Measurements from ENCODE around the gene PEX13.
"Not testable (repeated sequence)": the region's sequence is repeated elsewhere in the genome, so short reads cannot be mapped to it uniquely, and the experiment has no call there.

The PEX13 gene

DNA sequence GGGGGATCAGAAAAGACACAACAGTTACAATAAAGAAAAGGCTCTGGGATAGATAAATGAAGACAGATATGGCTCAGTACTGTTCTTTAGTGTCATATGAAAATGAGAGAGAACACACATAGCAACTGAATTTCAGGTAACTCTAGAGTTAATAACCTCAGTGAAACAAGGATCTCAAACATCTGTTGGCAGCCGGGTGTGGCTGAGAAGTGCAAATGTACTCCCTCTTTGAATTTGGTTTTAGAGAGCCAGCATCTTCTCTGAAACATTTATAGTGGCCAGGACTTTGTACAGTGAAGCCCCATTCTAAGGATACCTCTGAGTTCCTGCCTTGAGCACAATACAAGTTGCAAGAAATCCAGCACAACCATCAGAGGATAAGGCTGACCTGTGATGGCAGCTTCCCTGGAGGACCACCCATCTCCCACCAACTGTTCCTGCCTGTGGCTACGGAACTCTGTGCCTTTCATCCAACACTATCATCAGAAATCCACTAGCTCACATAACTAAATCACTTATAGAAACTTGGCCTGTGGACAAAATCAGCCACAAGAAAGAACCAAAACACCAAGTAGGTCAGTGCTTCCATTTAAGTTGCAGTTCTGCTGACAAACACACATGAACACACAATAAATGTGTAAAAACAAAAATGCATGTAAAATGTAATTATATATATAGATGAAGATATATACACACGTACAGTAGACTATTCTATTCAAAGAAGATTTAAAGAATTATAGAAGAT is 37.3 kb upstream of the PEX13 start:
- Histone ChIP-seq H3K36me3 (ENCODE audit: insufficient read depth) (no peaks in the 10 kb centered on the region), H3K9ac (no peak overlapping the region), H2AFZ (ENCODE audit: low read depth) (no peak overlapping the region; the same call in 1 of the 2 replicates), H4K20me1 (ENCODE audit: insufficient read depth) (no peaks in the 10 kb centered on the region), H3K27ac (peak overlapping the region; percentile 24; the same call in 1 of the 2 replicates), H3K4me2 (peak overlapping the region; percentile 55), H3K4me1 (ENCODE audit: low read depth, poor library complexity, severe bottlenecking) (peaks cover 37% of the 10 kb centered on the region), H3K79me2 (ENCODE audit: insufficient read depth, low read depth) (no peaks in the 10 kb centered on the region), H3K4me3 (IDR thresholded peaks at IDR 0.05; ENCODE audit: insufficient read depth, low read depth, low read length) (no peak overlapping the region), H3K27me3 (ENCODE audit: insufficient read depth, low read depth) (no peaks in the 10 kb centered on the region)
- TF ChIP-seq, protein P1, sequence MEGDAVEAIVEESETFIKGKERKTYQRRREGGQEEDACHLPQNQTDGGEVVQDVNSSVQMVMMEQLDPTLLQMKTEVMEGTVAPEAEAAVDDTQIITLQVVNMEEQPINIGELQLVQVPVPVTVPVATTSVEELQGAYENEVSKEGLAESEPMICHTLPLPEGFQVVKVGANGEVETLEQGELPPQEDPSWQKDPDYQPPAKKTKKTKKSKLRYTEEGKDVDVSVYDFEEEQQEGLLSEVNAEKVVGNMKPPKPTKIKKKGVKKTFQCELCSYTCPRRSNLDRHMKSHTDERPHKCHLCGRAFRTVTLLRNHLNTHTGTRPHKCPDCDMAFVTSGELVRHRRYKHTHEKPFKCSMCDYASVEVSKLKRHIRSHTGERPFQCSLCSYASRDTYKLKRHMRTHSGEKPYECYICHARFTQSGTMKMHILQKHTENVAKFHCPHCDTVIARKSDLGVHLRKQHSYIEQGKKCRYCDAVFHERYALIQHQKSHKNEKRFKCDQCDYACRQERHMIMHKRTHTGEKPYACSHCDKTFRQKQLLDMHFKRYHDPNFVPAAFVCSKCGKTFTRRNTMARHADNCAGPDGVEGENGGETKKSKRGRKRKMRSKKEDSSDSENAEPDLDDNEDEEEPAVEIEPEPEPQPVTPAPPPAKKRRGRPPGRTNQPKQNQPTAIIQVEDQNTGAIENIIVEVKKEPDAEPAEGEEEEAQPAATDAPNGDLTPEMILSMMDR (conservative IDR thresholded peaks at IDR 0.05; ENCODE audit: low read depth, low read length): no peak

- H3K9ac ChIP-seq; H3K4me3 ChIP-seq (IDR thresholded peaks at IDR 0.05; ENCODE audit: insufficient read depth, low read depth, low read length); H3K27ac ChIP-seq; H3K27me3 ChIP-seq (ENCODE audit: insufficient read depth, low read depth); H4K20me1 ChIP-seq (ENCODE audit: insufficient read depth); H3K79me2 ChIP-seq (ENCODE audit: insufficient read depth, low read depth); H3K36me3 ChIP-seq (ENCODE audit: insufficient read depth); H2AFZ ChIP-seq (ENCODE audit: low read depth); H3K4me2 ChIP-seq: not testable (repeated sequence)
- peaks cover 33% of the 10 kb centered on the region for H3K4me1 ChIP-seq (ENCODE audit: low read depth, poor library complexity, severe bottlenecking)
These were observed 35.5 kb upstream of the PEX13 start for GRCh38 chr2:60982066-60982465.

- Histone ChIP-seq H3K36me3 (ENCODE audit: insufficient read depth) (no peaks in the 10 kb centered on the region), H3K27ac (no peak overlapping the region), H2AFZ (ENCODE audit: low read depth) (no peak overlapping the region), H3K79me2 (ENCODE audit: insufficient read depth, low read depth) (no peaks in the 10 kb centered on the region), H3K27me3 (ENCODE audit: insufficient read depth, low read depth) (no peaks in the 10 kb centered on the region), H3K9ac (no peak overlapping the region), H3K4me3 (IDR thresholded peaks at IDR 0.05; ENCODE audit: insufficient read depth, low read depth, low read length) (no peak overlapping the region), H3K4me1 (ENCODE audit: low read depth, poor library complexity, severe bottlenecking) (peaks cover 21% of the 10 kb centered on the region), H4K20me1 (ENCODE audit: insufficient read depth) (no peaks in the 10 kb centered on the region), H3K4me2 (no peak overlapping the region)
- TF ChIP-seq, protein P1 (conservative IDR thresholded peaks at IDR 0.05; ENCODE audit: low read depth, low read length): no peak
These were observed 32.8 kb upstream of the PEX13 start for GRCh38 chr2:60984720-60985119.

GRCh38 chr2:60987041-60987440 is 30.5 kb upstream of the PEX13 start:
- TF ChIP-seq, protein P1 (conservative IDR thresholded peaks at IDR 0.05; ENCODE audit: low read depth, low read length): no peak
- no peak overlapping the region for H3K4me2 ChIP-seq
- H2AFZ ChIP-seq (ENCODE audit: low read depth): no peak overlapping the region
- H3K4me1 ChIP-seq (ENCODE audit: low read depth, poor library complexity, severe bottlenecking): no peaks in the 10 kb centered on the region
- H3K27me3 ChIP-seq (ENCODE audit: insufficient read depth, low read depth): no peaks in the 10 kb centered on the region
- H3K27ac ChIP-seq: no peak overlapping the region
- H3K36me3 ChIP-seq (ENCODE audit: insufficient read depth): no peaks in the 10 kb centered on the region
- no peaks in the 10 kb centered on the region for H3K79me2 ChIP-seq (ENCODE audit: insufficient read depth, low read depth)
- no peak overlapping the region for H3K9ac ChIP-seq
- H4K20me1 ChIP-seq (ENCODE audit: insufficient read depth): no peaks in the 10 kb centered on the region
- no peak overlapping the region for H3K4me3 ChIP-seq (IDR thresholded peaks at IDR 0.05; ENCODE audit: insufficient read depth, low read depth, low read length)

- not testable (repeated sequence) for H3K36me3 ChIP-seq (ENCODE audit: insufficient read depth); H3K79me2 ChIP-seq (ENCODE audit: insufficient read depth, low read depth); H3K4me3 ChIP-seq (IDR thresholded peaks at IDR 0.05; ENCODE audit: insufficient read depth, low read depth, low read length); H3K27ac ChIP-seq; H4K20me1 ChIP-seq (ENCODE audit: insufficient read depth); H2AFZ ChIP-seq (ENCODE audit: low read depth); H3K9ac ChIP-seq; H3K4me2 ChIP-seq; H3K4me1 ChIP-seq (ENCODE audit: low read depth, poor library complexity, severe bottlenecking); H3K27me3 ChIP-seq (ENCODE audit: insufficient read depth, low read depth)
These were observed 29.9 kb upstream of the PEX13 start for GRCh38 chr2:60987656-60988055.
